Activated naive CD8-positive, alpha-beta T cell treated with anti-CD3 and anti-CD28 coated beads, Interleukin-2, amount 50 U/mL, for 24 hours (primary cell): ENCODE data around the gene TFAP2E.
A peak's percentile ranks its signal among the peaks of the same experiment; 100 is the strongest.

Experiments used
- ATAC-seq: fragments of 150-1000 bp; cut with Tn5 transposase; one replicate; pipeline ENCODE4 v1.10.0; 2021
- DNase-seq: peaks from one replicate; pipeline ENCODE4 v3.0.0; 2021
- H3K27ac Mint-ChIP-seq: one replicate; pipeline ENCODE4 v1.8.0; 2021; ENCODE audit warnings: mild to moderate bottlenecking, mixed read lengths
- H3K27me3 Mint-ChIP-seq: one replicate; pipeline ENCODE4 v1.8.0; 2021; ENCODE audit warnings: mixed read lengths
- H3K36me3 Mint-ChIP-seq: one replicate; pipeline ENCODE4 v1.8.0; 2021; ENCODE audit warnings: low read depth, mixed read lengths
- H3K4me1 Mint-ChIP-seq: one replicate; pipeline ENCODE4 v1.8.0; 2021; ENCODE audit warnings: mixed read lengths
- H3K4me3 Mint-ChIP-seq: one replicate; pipeline ENCODE4 v1.8.0; 2021; ENCODE audit warnings: mild to moderate bottlenecking, moderate library complexity, mixed read lengths
- H3K9me3 Mint-ChIP-seq: one replicate; pipeline ENCODE4 v1.8.0; 2021; ENCODE audit warnings: mixed read lengths

The TFAP2E gene

GRCh38 chr1:35591211-35591610 is 18.1 kb downstream of the TFAP2E start:
- no peaks in the 10 kb centered on the region for H3K27me3 Mint-ChIP-seq
- DNase-seq (no peak), ATAC-seq (no peak)
- H3K4me3 Mint-ChIP-seq: no peak overlapping the region
- peaks cover 9% of the 10 kb centered on the region for H3K36me3 Mint-ChIP-seq
- H3K27ac Mint-ChIP-seq: no peak overlapping the region
- no peaks in the 10 kb centered on the region for H3K9me3 Mint-ChIP-seq
- peaks cover 7% of the 10 kb centered on the region for H3K4me1 Mint-ChIP-seq

DNA sequence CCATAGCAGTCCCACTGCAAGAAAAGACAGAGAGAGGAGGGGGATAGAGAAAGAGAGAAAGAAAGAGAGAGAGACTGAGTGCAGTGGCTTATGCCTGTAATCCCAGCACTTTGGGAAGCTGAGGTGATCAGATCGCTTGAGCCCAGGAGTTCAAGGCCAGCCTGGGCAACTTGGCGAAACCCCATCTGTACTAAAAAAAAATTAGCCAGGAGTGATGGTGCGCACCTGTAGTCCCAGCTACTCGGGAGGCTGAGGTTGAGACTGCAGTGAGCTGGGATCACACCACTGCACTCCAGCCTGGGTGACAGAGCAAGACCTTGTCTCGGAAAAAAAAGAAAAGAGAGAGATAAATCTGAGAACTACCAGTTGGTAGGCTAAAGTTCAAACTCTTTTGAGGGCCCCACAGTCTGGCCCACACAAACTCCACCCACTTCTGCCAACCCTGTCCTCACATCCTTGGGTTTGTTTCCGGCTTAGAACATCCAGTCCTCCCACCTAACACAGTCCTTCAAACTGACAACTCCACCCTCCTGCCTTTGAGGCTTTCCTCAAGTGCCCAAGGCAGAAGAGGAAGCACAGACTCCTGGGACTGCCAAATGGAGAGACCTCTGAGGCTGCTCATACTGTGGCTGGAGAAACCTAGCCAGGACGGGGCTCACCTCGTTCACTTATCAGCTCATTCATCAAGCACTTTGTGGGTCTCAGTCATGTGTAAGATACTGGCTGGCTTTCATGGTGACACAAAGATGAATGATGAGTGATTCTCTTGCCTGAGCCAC is 20.1 kb downstream of the TFAP2E start:
- H3K27ac Mint-ChIP-seq: no peak overlapping the region

DNA sequence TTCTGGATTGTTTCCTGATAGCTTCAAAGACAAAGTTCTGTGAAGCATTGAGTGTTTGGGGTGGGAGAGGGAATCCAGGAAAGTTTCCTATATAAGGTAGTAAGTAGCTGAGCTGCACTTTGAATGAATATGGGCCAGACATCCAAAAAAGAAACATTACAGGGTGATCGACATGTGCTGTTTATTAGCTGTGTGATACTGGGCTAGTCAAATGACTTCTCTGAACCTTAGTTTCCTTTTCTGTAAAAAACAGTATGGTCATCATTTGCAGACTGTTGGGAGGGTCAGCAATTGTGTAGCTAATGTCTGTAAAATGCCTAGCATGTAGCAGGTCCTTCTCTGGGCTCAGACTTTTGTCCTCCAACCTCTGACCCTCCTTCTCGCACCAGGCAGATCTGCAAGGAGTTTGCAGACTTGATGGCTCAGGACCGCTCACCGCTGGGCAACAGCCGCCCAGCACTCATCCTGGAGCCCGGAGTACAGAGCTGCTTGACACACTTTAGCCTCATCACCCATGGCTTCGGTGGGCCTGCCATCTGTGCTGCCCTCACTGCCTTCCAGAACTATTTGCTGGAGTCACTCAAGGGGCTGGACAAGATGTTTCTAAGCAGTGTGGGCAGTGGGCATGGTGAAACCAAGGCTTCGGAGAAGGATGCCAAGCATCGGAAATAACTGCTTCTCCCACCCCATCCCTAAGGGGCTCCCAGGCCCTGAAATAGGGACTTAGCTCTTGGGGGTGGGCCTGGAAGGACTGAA is 21.1 kb downstream of the TFAP2E start:
- Mint-ChIP-seq H3K4me3 (no peak overlapping the region), H3K36me3 (peaks cover 10% of the 10 kb centered on the region), H3K27ac (no peak overlapping the region), H3K4me1 (peaks cover 7% of the 10 kb centered on the region), H3K27me3 (no peaks in the 10 kb centered on the region), H3K9me3 (no peaks in the 10 kb centered on the region)
- ATAC-seq (no peak), DNase-seq (no peak)

More for the DNA sequence above, 20.1 kb downstream of the TFAP2E start:
- no peak overlapping the region for H3K4me3 Mint-ChIP-seq
- H3K27me3 Mint-ChIP-seq: no peaks in the 10 kb centered on the region
- no peaks in the 10 kb centered on the region for H3K9me3 Mint-ChIP-seq
- ATAC-seq (peak; percentile 39), DNase-seq (no peak)
- peaks cover 7% of the 10 kb centered on the region for H3K4me1 Mint-ChIP-seq
- H3K36me3 Mint-ChIP-seq: peaks cover 10% of the 10 kb centered on the region

GRCh38 chr1:35595684-35596083 is 22.6 kb downstream of the TFAP2E start:
- Mint-ChIP-seq H3K4me1 (peaks cover 7% of the 10 kb centered on the region), H3K4me3 (no peak overlapping the region), H3K36me3 (peaks cover 14% of the 10 kb centered on the region), H3K9me3 (no peaks in the 10 kb centered on the region), H3K27me3 (no peaks in the 10 kb centered on the region), H3K27ac (no peak overlapping the region)
- ATAC-seq (no peak), DNase-seq (no peak)

DNA sequence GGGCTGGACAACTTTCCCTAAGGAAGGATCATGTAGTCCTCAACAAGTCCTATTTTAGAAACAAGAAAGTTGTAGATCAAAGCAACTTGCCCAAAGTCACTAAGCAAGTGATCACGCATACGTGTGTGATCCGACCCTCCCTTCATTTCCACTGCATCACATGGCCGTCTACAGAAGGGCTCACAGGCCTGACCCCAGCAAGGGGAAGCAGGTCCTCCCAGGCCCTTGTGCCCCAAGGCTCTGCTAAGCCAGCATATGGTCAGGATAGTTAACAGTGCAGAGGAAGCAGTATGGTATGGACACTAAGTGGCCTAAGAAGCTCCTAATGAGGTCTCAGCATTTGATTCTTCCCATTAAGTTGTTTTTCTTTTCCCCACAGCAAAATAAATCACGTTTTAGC is 24.8 kb downstream of the TFAP2E start:
- Mint-ChIP-seq H3K9me3 (no peaks in the 10 kb centered on the region), H3K4me3 (no peak overlapping the region), H3K27me3 (no peaks in the 10 kb centered on the region), H3K27ac (no peak overlapping the region), H3K36me3 (peaks cover 17% of the 10 kb centered on the region), H3K4me1 (peaks cover 7% of the 10 kb centered on the region)
- ATAC-seq (no peak), DNase-seq (no peak)

DNA sequence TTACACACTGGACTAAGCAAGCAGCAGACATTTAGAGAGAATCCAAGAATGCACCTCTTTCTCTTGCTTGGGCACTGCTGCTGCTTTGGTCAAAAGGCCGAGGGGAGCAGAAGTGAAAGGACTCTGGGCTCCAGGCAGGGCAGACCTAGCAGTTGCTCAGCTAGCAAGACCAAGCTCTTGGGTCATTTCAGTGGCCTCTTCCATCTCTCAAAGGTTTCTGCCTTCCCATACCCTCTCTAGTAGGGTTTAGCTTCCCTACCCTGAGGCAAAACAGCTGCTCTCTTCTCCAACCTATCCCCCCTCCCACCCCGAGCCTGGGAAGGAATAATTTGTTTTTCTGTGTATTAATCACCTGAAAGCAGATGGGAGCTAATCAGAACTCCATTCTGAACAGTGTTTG is 25.8 kb downstream of the TFAP2E start:
- Mint-ChIP-seq H3K36me3 (peaks cover 27% of the 10 kb centered on the region), H3K27ac (no peak overlapping the region), H3K9me3 (no peaks in the 10 kb centered on the region), H3K27me3 (no peaks in the 10 kb centered on the region), H3K4me1 (no peaks in the 10 kb centered on the region), H3K4me3 (no peak overlapping the region)
- ATAC-seq (no peak), DNase-seq (no peak)

DNA sequence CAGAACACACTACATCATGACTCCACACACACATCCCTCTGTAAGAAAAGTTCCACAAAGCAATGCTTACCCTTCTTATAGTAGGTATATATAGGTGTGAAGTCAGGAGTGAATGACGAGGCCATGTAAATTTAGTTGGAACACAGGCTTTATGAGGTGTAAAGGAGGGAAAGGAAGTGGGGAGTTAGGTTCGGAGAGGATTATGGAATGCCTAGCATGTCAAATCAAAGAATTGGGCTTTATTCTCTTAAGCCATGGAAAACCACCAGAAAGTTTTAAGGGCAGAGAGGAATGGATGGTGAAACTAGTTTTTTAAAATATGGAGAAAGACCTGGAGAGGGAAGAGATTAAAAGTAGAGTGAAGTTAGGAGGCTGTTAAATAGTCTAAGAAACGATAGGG is 26.3 kb downstream of the TFAP2E start:
- Mint-ChIP-seq H3K27me3 (no peaks in the 10 kb centered on the region), H3K27ac (no peak overlapping the region), H3K36me3 (peaks cover 32% of the 10 kb centered on the region), H3K4me3 (no peak overlapping the region), H3K4me1 (no peaks in the 10 kb centered on the region), H3K9me3 (no peaks in the 10 kb centered on the region)
- no peak for DNase-seq
- no peak for ATAC-seq

DNA sequence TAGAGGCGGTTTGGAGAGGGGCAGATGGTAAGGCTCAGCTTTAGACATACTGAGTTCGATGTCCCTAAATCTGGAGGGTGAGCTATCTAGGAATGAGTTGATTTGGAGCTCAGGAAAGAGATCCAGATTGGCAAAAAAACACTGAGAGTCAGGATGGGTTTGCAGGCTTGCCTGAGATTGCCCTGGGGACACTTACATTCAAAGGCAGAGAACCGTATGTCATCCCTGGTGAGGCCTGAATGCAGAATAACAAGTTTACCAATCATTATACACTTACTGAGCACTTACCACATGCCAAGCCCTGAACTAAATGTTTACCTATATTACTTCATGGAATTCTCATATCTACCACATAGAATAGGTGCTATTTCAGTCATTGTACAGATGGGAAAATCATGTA is 27.5 kb downstream of the TFAP2E start:
- H3K36me3 Mint-ChIP-seq: peaks cover 38% of the 10 kb centered on the region
- H3K27ac Mint-ChIP-seq: no peak overlapping the region
- no peak overlapping the region for H3K4me3 Mint-ChIP-seq
- H3K27me3 Mint-ChIP-seq: no peaks in the 10 kb centered on the region
- DNase-seq (no peak), ATAC-seq (no peak)
- H3K9me3 Mint-ChIP-seq: no peaks in the 10 kb centered on the region
- H3K4me1 Mint-ChIP-seq: no peaks in the 10 kb centered on the region

GRCh38 chr1:35603468-35603867 is 30.4 kb downstream of the TFAP2E start:
- peaks cover 51% of the 10 kb centered on the region for H3K36me3 Mint-ChIP-seq
- no peaks in the 10 kb centered on the region for H3K9me3 Mint-ChIP-seq
- no peak for DNase-seq
- H3K4me1 Mint-ChIP-seq: peaks cover 12% of the 10 kb centered on the region
- no peaks in the 10 kb centered on the region for H3K27me3 Mint-ChIP-seq
- H3K27ac Mint-ChIP-seq: no peak overlapping the region
- no peak for ATAC-seq
- H3K4me3 Mint-ChIP-seq: no peak overlapping the region

DNA sequence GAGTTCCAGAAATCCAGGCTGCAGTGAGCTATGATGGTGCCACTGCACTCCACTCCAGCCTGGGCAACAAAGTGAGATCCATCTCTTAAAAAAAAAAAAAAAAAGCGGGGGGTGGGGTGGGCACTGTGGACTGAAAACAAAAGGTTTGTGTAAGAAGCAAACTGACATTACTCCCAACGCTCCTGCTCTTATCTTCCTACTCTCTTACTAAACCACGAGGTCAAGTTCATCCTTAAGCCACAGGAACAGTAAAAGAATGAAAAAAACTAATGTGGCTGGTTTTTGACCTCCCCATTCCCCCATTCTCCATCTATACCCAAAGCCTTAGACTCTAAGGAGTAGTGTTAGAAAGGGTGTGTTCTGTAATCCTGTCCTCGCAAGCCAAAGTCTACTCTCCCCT is 30.8 kb downstream of the TFAP2E start:
- ATAC-seq (no peak), DNase-seq (no peak)
- Mint-ChIP-seq H3K4me1 (peaks cover 12% of the 10 kb centered on the region), H3K9me3 (no peaks in the 10 kb centered on the region), H3K27me3 (no peaks in the 10 kb centered on the region), H3K36me3 (peaks cover 53% of the 10 kb centered on the region), H3K27ac (no peak overlapping the region), H3K4me3 (no peak overlapping the region)

DNA sequence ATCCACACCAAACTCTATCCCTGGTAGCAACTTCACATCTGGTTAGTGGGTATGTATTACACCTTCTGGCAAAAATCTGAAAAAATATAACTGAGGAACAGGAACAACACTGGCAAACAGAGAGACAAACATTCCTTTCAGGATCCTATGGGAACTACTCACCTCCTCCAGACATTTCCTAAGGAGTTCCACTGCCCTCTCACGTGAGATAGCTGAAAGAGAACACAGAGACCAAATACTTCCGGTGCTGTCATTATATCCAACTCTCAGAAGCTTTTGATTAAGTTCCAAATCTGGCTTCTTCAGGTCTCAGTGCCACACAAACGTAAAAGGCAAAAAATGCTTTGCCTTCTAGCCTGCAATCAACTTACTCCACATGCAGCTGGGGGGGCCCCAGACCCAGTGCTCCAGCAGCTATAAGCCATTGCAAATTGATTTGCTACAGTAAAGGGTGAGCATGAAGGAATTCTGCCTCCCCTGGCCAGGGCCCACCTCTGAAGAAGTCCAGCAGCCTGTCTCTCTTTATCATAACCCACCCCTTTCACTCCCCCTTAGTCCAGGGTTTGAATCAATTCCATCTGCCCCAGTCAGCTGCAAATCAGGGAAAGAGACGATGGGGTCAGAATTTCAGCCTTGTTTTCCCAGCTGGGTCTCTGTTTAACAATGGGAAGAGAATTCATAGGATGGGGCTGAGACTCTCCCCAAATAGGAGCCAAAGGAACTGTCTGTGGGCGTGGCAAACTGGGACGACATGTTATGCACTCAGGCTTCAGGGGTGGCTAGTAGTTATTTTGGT is 32.2 kb downstream of the TFAP2E start:
- H3K4me3 Mint-ChIP-seq: no peak overlapping the region
- ATAC-seq (no peak), DNase-seq (no peak)
- no peaks in the 10 kb centered on the region for H3K9me3 Mint-ChIP-seq
- peaks cover 12% of the 10 kb centered on the region for H3K4me1 Mint-ChIP-seq
- no peaks in the 10 kb centered on the region for H3K27me3 Mint-ChIP-seq
- H3K36me3 Mint-ChIP-seq: peaks cover 53% of the 10 kb centered on the region
- H3K27ac Mint-ChIP-seq: peak overlapping the region; percentile 59

- Mint-ChIP-seq H3K27me3 (no peaks in the 10 kb centered on the region), H3K27ac (no peak overlapping the region), H3K4me1 (peaks cover 12% of the 10 kb centered on the region), H3K9me3 (no peaks in the 10 kb centered on the region), H3K36me3 (peaks cover 54% of the 10 kb centered on the region), H3K4me3 (no peak overlapping the region)
- DNase-seq: no peak
- ATAC-seq: no peak
These were observed 32.7 kb downstream of the TFAP2E start for GRCh38 chr1:35605867-35606182.

DNA sequence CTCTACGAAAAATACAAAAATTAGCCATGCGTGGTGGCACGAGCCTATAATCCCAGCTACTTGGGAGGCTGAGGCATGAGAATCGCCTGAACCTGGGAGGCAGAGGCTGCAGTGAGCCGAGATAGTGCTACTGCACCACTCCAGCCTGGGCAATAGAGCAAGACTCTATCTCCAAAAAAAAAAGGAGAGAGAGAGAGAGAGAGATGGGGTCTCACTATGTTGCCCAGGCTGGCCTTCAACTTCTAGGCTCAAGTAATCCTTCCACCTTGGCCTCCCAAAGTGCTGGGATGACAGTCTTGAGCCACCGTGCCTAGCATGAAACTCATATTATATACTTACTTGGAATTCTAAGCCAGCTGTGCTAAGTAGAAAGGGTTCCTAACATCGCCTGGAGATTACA is 38.5 kb downstream of the TFAP2E start:
- Mint-ChIP-seq H3K9me3 (no peaks in the 10 kb centered on the region), H3K4me1 (peaks cover 16% of the 10 kb centered on the region), H3K36me3 (peaks cover 37% of the 10 kb centered on the region), H3K27ac (no peak overlapping the region), H3K4me3 (no peak overlapping the region), H3K27me3 (no peaks in the 10 kb centered on the region)
- DNase-seq: no peak
- no peak for ATAC-seq

GRCh38 chr1:35615440-35615839 is 42.3 kb downstream of the TFAP2E start:
- Mint-ChIP-seq H3K4me3 (no peak overlapping the region), H3K36me3 (peaks cover 34% of the 10 kb centered on the region), H3K27ac (no peak overlapping the region), H3K4me1 (peaks cover 3% of the 10 kb centered on the region), H3K27me3 (no peaks in the 10 kb centered on the region), H3K9me3 (no peaks in the 10 kb centered on the region)
- ATAC-seq (no peak), DNase-seq (no peak)
